HG03060 (cell line): ENCODE measurements around the gene PRG2.
"Not testable (repeated sequence)": the region's sequence is repeated elsewhere in the genome, so short reads cannot be mapped to it uniquely, and the experiment has no call there.

Experiments used
- ATAC-seq: cut with Tn5 transposase; IDR thresholded peaks from one replicate; pipeline ENCODE4 v1.9.1; 2021; ENCODE audit warnings: low read depth, moderate number of reproducible peaks; ENCODE audit not compliant: unreplicated experiment

PRG2 gene

DNA sequence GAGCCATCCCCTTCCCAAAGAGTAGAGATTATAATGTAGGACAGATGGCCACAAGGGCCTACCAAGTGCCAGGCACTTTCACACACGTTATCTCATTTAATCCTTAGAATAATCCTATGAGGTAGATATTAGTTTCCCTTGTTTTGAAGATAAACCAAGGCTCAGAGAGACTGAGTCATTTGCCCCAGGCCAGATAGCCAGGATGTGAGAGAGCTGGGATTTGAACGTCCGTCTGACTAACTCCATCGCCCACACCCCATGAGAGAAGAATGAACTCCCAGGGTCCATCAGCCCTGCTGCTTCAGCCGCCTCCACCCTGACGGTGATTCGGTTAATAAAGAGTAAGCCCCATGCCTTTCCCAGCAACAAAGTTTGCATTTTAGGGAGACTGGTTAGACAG is 20.2 kb downstream of the PRG2 start:
- ATAC-seq, result no peak

DNA sequence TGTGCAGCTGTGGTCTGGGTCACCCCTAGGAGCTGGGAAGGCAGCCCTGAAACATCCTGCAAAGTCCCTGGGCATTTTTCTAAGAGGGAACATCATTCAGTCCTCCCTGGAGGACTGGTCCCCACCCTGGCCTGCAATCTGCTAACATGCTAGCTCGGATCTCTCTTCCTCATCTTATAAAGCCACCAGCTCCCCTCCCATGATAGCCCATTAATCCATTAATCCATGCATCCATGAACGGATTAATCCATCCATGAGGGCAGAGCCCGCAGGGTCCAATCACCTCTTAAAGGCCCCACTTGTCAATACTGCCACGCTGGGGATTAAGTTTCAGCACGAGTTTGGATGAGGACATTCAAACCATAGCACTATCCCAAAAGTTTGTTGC is 21.6 kb downstream of the PRG2 start:
- no peak for ATAC-seq

DNA sequence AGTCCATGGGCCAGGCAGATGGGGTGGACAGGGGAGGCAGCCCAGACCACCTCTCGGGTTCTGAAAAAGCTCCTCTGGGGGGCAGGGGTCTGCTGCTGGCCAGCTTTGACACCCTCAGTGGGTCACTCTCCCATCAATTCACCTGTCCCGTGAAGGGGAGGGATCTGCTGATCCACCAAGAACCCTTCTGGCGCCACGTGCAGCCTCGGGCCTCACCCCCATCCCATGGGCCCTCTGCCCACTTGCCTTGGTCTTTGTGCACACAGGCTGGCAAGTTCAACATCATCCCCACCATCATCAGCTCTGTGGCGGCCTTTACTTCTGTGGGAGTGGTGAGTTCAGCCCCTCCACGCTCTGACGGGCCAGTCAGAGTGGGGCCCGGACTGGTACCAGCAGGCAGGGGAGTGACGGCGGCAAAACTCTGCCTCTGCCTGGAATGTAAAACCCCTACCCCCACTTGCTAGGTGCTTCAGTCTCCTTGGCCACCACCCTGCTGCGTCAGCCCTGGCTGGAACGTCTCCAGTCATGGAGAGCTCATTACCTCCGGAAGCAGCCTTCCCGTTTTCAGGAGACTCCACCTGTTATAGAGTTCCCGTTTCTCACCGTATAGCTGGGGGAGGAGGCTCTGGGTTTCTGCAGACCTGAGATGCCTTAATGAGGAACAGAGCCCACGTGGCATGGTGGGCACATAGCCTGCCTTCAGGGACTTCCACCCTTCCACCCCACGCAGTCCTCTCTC is 22.2 kb downstream of the PRG2 start:
- no peak for ATAC-seq

DNA sequence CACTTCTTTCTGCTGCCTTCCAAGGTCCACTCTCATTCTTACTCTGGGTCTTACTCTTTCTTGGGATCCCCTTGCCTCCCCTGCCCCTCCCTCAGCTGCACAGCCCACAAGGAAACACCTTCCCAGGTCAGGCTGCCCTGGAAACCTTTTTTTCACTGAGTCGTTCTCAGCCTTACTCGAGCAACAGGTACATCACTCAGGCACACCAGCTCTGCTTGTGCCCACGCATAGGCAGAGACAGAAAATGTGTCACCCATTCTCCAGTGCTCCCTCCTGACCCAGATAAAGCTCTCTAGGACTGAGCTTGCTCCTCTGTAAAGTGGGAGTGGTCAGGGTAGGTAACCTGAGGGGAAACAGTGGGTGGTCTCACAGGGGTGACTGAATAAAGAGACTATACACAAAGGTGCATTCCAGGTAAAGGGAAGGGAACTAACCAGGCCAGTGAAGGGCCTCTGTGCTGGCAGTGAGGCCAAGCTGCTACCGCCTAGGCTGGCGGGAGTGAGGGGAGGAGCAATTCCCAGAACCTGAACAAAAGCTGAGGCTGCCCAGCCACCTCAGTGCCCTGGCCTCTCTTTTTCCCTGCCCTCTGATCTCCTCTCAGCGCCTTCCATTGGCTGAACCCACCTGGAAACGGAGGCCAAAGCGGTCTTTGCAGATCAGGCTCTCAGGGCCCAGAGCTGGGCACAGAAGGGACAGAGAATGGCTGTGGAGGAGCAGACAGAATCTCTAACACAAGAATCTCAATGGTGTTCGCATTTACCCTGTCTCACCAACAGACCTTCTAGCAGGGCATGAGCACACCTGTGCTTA is 25.4 kb downstream of the PRG2 start:
- ATAC-seq, result no peak

DNA sequence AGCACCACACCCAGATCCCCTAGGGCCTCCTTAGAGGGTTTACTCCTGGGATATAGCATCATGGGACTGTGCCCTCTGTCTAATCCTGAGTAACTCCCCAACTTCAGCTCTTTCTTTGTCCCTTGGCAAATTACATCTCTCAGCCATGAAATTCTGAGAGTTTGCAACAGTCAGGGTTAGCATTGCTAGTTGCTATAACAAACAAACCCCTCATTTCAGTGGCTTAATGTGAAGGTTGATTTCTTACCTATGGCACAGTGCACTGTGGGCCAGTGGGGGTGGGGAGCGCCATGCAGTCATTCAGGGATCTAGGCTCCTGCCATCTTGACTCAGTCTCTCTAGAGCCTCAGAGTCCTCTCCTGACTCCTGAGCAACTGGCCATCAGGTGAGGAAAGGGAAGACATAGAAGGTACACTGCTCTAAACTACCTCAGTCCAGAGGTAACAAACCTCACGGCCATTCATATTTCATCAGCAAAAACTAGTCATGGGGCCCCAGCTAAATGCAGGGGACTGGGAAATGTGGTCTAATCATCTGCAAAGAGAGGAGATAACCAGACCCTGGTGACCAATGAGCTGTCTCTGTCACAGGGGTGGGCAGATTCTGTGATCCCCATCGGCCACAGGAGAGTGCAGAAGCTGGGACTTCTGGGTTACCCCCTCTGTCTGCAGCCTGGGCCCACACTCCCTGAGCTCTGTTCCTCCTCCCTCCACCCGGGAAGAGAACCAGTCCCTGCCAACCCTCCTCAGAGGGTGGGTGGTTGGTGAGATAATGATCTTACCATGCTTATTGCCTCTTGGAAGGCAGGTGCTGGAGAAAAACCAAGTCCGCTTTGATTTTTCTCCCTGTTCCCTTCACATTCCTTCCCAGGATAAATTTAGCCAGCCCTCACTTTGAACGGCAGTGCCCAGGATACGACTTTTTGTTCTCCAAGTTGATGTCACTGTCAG is 27.0 kb downstream of the PRG2 start:
- ATAC-seq, result no peak

DNA sequence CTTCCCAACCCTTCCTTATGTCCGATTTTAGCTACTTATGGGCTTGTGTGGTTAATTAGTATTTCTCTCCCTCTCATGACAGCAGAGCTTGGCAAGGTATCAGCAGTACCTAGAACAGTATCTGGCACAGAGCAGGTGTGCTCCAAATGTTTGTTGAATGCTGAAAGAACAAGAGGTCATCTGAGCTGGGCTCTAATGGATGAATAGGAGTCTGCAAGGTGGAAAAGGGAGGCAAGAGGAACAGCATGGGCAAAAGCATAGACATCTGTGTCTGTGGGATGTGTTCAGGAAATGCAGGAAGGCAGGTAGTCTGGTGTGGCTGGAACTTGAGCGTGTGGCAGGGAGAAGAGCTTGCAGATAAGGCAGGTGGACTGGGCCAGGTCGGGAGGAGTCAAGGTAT is 28.5 kb downstream of the PRG2 start:
- no peak for ATAC-seq

DNA sequence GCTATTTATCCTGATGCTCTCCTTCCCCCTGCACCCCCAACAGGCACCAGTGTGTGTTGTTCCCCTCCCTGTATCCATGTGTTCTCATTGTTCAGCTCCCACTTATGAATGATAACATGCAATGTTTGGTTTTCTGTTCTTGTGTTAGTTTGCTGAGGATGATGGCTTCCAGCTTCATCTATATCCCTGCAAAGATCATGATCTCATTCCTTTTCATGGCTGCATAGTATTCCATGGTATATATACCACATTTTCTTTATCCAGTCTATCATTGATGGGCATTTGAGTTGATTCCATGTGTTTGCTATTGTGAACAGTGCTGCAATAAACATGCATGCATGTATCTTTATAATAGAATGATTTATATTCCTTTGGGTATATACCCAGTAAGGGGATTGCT is 29.0 kb downstream of the PRG2 start:
- not testable (repeated sequence) for ATAC-seq

DNA sequence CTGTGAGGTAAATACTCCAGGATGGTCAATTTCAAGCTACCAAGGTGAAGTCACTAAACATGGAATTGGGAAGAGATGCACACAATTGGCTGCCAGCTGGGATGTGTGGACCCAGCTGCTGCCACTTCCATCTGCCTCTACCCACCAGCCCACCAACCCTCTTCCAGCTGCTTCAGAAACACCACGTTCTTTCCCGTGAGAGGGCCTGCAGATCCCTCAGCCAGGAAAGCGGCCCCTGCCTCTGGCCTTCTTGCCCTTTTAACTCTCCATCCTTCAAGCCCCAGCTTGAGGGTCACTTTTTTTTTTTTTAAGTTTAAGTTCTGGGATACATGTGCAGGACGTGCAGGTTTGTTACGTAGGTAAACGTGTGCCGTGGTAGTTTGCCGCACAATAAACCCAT is 29.5 kb downstream of the PRG2 start:
- ATAC-seq, result no peak

DNA sequence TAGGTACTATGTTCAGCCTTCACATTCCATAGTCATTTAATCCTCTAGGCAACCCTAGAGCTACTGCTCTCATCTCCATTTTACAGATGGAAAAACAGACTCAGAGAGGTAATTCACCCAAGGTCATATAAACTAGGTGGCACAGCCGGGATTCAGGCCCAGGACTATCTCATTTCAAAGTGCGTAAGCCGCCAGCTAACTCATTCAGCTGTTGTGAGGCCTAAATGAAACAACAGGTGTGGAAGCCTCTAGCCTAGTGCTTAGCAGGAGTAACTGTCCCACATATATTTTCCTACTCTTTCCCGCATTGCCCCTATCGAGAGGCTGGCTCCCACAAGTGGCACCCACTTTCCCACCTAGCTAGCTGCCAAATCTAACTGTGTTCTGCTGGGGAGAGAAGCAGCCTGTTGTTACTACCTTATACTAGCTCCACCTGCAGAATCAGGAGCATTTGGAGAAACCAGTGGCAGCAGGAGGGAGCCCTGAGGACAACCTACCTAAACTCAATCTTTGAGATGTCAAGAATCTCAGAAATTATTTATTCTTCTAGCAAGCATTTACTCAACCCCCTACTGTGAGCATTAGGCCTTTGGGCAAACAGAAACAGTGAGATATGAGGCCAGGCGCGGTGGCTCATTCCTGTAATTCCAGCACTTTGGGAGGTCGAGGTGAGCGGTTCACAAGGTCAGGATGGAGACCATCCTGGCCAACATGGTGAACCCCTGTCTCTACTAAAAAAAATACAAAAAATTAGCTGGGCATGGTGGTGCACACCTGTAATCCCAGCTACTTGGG is 30.4 kb downstream of the PRG2 start:
- no peak for ATAC-seq

DNA sequence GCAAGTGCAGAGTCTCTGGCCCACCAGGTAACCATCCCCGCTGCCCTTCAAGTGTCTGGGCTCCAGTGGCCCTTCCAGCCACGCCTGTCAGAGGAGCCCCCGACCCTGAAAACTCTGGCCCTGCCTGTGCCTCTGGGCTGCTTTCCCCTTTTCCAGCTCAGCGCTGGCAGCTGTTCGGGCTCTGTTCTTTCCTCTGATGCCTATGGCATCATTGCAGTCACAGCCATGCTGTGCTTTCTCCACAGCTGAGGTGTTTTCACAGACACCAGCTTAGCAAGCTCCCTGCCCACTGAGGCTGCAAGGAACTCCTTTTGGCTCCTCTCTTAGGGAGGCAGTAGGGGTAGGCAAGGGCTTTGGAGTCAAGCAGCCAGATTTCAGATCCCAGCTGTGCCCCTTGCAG is 31.1 kb downstream of the PRG2 start:
- ATAC-seq, result no peak

DNA sequence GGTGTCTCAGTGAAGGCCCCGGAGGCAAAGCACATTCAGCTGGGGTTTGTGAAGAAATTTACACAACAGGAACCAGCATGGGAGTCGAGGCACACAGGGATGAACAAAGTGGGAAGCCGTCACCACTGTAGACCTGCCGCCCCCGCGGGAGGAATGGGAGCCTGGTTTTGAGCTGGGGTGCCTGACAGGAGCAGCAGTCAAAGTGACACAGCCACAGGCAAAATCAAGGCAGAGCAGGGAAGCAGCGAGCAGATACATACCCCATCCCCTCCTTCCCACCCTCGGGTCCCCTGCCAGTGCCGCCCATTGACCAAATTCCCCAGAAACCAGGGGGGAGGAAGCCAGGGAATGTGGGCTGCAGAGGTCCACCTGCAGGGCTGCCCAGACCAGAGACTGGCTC is 31.5 kb downstream of the PRG2 start:
- no peak for ATAC-seq

DNA sequence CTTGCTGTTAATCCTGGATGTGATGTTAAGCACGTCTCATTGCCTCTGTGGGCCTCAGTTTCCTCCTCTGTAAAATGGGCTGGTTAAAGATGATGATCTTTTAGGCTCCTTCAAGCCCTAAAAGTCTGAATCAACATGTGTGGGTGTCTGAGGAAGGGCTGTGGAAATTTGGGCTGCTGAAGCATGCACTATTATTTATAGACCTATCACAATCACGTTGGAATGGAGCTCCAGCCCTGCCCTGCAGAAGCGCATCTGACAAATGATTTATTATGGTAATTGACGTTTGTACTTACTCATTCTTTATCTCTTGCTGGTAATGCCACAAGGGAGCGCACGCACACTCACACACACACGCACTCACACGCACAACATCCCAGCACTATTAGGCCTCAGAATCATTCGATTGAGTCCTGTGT is 31.9 kb downstream of the PRG2 start:
- ATAC-seq, result no peak

DNA sequence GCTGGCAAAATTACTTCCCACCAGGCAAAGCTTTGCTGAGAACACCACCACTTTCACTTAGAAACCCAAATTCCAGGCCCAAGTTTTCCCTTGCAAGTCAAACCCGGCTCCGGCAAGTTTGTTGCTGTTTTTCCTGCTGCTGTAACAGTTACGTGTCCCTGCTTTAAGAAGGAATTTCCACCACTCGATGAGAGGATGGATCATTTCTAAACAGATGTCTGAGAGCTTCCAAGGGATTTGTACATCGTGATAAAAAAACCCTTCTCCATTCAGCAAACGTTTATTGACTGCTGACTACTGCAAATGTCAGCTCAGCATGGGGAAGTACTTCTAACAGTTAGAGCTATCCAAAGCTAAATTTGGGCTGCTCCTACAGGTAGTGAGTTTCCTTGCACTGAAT is 32.6 kb downstream of the PRG2 start:
- no peak for ATAC-seq

DNA sequence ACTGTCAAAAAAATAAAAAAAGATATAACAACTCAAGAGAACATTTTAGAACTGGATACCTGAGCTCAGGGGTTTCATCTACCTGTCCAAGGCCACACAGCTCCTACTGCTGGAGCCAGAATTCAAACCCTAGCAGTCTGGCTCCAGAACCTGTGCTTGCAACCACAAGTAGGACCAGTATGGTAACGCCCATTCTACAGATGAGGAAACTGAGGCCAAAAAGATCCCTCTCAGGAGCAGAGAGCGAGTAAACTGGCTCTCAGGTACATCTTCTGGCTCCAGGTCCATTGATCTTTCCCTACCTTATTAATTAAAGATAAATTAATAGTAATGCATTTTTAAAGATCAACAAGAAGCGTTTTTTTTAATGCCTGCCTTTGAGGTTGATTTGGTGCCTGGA is 33.1 kb downstream of the PRG2 start:
- ATAC-seq, result no peak

DNA sequence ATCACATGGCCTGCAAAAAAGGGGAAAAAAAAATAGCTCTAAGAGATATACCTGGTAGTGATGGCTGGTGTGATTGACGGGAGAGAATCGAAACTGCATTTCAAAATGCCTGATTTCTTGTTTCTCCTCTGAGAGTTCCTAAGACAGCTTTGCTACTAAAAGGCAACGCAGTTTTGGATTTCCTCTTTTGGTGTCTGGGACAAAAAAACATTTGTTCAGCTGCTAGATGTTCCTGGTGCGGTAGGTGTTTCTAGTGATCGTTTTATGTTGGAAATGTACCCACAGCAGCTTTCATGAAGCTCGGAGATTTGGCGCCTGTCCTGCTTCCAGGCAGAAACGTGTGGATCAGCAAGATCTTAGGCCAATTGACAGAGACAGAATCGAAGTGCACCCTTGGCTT is 34.2 kb downstream of the PRG2 start:
- no peak for ATAC-seq

DNA sequence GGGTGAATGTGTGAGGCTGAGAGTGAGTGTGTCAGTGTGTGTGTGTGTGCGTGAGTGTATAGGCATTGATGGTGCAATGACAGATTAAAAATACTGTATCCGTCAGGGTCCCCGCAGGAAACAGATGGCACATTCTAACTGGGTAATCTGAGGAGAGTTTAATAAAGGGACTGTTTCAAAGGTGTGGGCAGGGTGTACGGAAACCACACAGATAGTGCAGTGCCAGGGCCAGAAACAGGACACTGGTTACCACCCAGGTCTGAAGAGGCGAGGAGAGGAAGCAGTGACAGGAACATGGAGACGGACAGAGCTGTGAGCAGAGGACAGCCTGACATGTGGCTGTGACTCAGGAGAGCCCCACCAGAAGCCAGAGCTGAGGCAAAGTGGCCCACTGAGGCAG is 35.8 kb downstream of the PRG2 start:
- no peak for ATAC-seq

DNA sequence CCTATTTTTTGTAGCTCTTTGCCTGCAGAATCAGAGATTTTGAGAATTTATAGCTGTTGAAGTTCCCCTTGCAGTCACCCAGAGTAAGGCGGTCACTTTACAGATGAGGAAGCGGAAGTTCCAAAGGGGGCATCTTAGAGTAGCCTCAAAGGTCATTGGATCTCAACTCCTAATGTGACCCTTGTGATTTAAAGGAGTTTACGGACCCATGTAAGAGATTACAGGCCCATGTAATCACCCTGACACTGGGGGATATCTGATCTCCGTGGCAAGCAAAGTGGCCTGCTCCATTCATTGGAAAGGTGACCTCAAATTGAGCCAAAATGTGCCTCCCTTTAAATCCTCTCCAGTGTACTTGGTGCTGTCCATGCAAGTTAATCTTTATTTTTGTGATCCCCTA is 36.6 kb downstream of the PRG2 start:
- no peak for ATAC-seq

DNA sequence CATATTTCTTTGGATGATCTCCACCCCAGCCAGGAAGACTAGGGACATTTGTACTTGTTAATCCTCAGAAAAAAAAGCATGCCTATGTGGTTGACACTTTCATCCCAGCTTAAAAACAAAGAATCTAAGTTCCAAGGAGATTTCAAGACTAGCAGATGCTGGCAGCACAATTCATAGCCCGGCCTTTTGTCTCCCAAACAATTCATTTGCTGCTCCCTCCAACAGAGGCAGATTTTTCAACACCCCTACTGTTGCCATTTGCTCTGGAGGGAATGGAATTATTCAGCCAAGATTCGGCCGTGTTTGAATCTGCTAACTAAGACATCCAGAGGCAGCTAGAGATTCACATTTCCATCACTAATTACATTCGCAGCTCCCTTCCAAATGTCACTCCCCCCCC is 37.0 kb downstream of the PRG2 start:
- ATAC-seq, result no peak

DNA sequence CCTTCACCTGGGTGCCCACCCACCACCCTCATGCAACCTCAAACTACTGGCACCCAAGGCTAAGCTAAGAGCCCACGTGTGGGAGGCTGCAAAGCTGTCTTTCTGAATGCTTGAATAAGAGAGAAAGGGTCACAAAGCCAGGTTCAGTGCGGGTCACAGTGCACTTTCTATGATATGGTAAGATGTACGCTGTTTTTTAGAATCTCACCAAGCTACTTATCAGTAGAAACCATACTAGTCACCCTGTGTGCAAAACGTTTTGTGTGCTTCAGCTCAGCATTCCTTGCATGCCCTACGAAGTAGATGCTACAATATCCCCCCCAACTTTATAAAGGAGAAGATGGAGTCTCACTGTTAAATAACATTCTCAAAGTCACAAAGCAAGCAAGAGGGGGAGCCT is 37.4 kb downstream of the PRG2 start:
- ATAC-seq, result no peak
